Panc1 (cell line): ENCODE data around the gene PCED1A.

Source experiments
- CTCF ChIP-seq: fragments of 450-650 bp; IDR thresholded peaks from 2 replicates; pipeline ENCODE4 v1.5.1; 2017; ENCODE audit warnings: mild to moderate bottlenecking
- POLR2AphosphoS5 ChIP-seq: IDR thresholded peaks from 2 replicates; pipeline ENCODE4 v1.6.1; 2012; ENCODE audit warnings: mild to moderate bottlenecking, low read depth, low read length, moderate library complexity

- TF ChIP-seq CTCF = no peak
- no peak for TF ChIP-seq POLR2AphosphoS5
These were observed 10.6 kb upstream of the PCED1A start for GRCh38 chr20:2851086-2851485.
